MG63 (cell line): ENCODE results near the gene PRKCH. TPM values are rescaled to one million over a fixed set of nuclear protein-coding genes. Genes with fewer than 3 reads are reported as not detected.

Source experiments
- DNase-seq: peaks from one replicate; pipeline ENCODE4 v3.0.0-alpha.2; 2020
- H3K27me3 ChIP-seq: fragments of 250-450 bp; sonication (Bioruptor Pico); 2 replicates; pipeline ENCODE4 v1.5.1; 2020; ENCODE audit warnings: mild to moderate bottlenecking, moderate library complexity
- H3K36me3 ChIP-seq: fragments of 250-450 bp; sonication (Bioruptor Pico); 2 replicates; pipeline ENCODE4 v1.5.1; 2020; ENCODE audit warnings: mild to moderate bottlenecking, moderate library complexity
- H3K4me3 ChIP-seq: fragments of 250-450 bp; sonication (Bioruptor Pico); 2 replicates; pipeline ENCODE4 v1.5.1; 2020; ENCODE audit warnings: mild to moderate bottlenecking, moderate library complexity
- H3K9me3 ChIP-seq: fragments of 250-450 bp; sonication (Bioruptor Pico); 2 replicates; pipeline ENCODE4 v1.5.1; 2020; ENCODE audit warnings: mild to moderate bottlenecking, moderate library complexity
- total RNA-seq: library from RNA; depleted of rRNA; stranded (reverse); fragments of >200 nt; shearing (Covaris generic); gene quantifications from 2 replicates; pipeline ENCODE4 v1.2.3, GENCODE V29; 2014; ENCODE audit warnings: low replicate concordance; rRNA removed

Gene PRKCH
- total RNA-seq: 5.3 and 6.0 TPM in 2 replicates

DNA sequence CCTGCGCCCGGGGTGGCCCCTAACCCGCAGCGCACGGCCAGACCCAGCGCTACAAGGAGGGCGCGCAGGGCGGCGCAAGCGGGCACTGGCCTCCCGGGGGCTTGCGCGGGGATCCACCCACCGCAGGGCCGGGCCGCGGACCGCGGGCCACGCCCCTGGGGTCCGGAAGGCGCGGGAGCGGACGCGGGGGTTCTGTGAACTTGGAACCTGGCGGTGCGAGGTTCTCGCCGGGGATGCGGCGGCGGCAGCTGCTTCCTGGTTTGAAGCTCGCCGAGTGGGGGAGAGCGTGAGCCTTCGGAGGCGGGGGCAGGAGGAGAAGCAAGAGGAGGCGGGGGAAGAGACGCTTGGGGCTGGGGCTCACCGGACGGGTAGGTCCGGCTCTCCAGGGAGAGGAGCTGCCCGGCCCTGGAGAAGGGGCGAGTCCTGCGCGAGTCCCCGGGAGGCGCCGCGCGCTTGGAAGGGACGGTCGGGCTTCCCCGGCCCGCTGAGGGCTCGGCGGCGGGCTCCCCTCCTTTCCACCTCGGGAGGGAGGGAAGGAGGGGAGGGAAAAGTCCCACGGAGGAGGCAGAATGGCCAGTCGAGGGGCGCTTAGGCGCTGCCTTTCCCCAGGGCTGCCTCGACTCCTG is at the start of gene PRKCH:
Gene PRKCH (plus strand): TSS at position 195 of the 626 bp plus-strand sequence. CDS start 523 bp downstream, outside the sequence.
- Histone ChIP-seq H3K27me3 (no peaks in the 10 kb centered on the region), H3K9me3 (peaks cover 2% of the 10 kb centered on the region), H3K4me3 (peak within 1 kb of the TSS; percentile 60), H3K36me3 (no peaks in the 10 kb centered on the region)
- peak; percentile 71 for DNase-seq

DNA sequence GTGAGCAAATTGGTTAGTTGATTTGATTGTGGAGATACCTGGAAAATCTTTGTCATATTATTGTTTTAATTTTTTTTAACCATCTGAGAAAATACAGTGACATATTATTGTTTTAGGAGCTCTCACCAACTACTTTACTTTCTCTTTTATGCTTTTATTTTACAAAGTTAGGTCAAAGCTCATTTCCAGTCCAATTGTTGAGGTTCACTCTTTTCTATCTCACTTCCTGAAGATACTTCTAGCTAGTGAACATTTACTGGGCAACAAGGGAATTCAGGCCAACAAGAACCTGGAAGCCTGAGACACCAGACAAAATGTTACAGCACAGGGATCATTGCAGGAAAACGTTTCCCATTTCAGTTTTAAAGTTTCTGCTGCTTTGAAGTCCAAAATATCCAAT is 44.1 kb upstream of the PRKCH start:
- no peaks in the 10 kb centered on the region for H3K27me3 ChIP-seq

DNA sequence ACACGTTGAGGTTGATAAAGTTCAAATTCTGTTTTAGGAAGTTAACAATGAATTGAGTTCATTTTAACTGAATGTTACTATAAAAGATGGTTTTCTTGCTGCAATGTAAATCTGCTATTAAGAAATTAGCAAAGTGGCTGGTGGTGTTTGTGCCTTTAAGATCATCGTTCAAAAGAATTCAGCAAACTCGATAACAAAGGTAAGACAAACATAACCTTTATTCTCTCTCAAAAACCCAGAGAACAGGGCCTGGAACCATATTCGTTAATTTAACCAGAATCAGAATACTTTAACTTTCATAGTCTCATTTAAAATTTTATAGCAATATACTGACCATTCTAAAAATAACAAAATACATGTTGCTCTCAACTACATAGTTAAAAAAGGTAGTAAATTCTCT is 43.6 kb upstream of the PRKCH start:
- DNase-seq: no peak
- H3K9me3 ChIP-seq: no peaks in the 10 kb centered on the region
- no peaks in the 10 kb centered on the region for H3K27me3 ChIP-seq
- no peak overlapping the region for H3K4me3 ChIP-seq
- H3K36me3 ChIP-seq: no peaks in the 10 kb centered on the region

More for the DNA sequence above, 44.1 kb upstream of the PRKCH start:
- H3K4me3 ChIP-seq: no peak overlapping the region
- no peaks in the 10 kb centered on the region for H3K9me3 ChIP-seq
- DNase-seq: no peak
- no peaks in the 10 kb centered on the region for H3K36me3 ChIP-seq

DNA sequence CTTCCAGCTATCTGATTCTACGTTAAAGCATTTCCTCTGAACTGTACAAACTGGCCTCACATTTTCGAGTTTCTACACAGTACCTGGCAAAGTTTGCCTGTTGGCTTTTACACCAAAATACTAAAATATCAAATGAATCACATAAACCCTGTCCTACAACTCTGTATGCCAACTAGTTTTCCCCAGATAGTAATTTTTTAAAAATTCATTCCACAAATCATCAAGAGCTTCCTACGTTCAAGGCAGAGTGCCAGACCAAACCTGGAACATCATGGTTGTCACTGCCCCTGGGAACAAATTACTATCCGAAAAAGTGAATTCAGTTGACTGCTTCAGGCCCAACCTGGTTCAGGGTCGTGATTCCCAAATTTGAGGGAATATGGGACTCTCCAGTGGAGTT is 42.3 kb upstream of the PRKCH start:
- no peak overlapping the region for H3K4me3 ChIP-seq
- no peaks in the 10 kb centered on the region for H3K36me3 ChIP-seq
- H3K9me3 ChIP-seq: no peaks in the 10 kb centered on the region
- DNase-seq: no peak
- no peaks in the 10 kb centered on the region for H3K27me3 ChIP-seq

DNA sequence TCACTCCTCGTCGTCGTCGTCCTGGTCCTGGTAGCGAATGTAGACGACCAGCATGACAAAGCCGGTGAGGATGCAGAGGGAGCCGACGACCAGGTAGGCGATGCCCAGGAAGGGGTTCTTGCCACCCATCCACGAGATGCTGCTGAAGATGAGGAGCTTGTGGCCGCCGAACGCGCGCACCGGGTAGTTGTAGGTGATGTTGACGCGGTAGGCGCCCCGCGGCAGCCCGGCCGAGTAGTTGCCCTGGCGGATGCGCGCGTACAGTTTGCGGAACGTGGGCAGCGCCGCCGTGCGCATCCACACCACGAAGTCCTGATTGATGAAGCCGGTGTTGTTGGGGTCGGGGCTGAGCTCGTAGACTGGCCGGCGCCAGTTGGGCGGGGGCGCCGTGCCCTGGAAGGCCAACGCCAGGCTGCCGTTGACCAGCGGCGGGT is 41.3 kb upstream of the PRKCH start:
- Histone ChIP-seq H3K36me3 (no peaks in the 10 kb centered on the region), H3K4me3 (no peak overlapping the region), H3K9me3 (no peaks in the 10 kb centered on the region), H3K27me3 (no peaks in the 10 kb centered on the region)
- DNase-seq: no peak

DNA sequence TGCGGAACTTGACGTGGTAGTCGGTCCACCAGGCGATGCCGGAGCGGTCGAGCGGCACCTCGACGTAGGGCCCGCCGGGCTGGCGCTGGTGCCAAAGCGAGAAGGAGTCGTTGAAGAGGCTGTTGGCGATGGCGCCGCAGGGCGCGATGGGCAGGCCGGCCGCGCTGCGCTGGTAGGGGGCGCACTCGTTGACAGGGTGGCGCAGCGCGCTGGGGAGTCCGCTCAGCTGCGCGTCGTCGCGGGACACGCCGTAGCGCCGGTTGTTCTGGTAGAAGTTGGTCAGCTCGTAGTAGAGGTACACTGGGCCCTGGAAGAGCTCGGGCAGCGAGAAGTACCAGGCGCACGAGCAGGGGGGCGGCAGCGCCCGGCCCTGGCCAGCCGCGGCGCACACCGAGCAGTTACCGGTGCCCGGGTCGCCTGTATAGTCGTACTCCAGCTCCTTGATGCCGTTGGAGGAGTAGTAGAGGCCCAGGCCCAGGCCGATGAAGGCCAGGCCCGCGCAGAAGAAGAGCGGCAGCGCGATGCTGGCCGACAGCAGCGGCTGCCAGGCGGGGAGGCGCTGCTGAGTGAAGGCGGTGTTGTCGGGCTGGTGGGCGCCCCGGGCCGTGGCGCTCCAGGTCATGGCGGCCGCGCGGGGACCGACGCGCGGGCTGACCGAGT is 40.7 kb upstream of the PRKCH start:
- Histone ChIP-seq H3K27me3 (no peaks in the 10 kb centered on the region), H3K4me3 (no peak overlapping the region)
- no peak for DNase-seq

DNA sequence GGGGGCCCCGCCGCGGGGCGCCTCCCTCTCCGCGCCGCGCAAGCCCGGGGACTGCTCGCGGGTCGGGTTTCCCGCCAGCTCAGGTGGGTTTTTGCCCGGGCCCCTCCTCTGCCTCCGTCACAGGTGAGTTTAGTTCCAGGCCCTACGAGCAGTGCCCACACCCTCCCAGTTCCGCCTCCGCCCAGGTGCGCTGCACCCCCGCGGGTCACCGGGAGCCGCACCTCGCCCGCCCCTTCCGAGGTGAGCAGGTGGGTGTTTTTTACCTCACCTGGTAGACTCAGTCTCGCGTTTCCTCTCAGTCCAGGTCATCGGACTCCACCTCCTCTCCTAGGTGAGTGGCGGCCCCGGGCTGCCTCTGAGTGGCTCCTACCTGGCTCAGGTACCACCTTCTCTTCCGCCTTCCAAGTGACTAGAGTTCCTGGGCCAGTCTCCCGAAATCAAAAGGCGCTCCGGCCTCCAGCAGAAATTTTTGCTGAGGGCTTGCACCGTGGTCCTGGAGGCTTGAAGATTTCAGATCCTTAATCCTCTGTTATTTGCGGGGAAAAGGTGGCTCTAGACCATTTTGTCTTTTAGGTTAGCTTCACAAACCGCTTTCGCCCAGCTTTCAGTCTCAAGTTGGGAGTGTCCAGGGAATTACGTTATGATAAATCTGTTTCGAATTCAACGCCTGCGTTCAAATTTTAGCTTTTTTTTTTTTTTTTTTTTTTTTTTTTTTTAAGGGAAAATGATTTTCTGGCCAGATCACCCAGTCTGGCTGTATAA is 40.0 kb upstream of the PRKCH start, which contains the start of gene TMEM30B:
Gene TMEM30B (minus strand): TSS at position 153 of the 762 bp plus-strand sequence. CDS start 191 bp downstream, outside the sequence.
- no peaks in the 10 kb centered on the region for H3K9me3 ChIP-seq
- H3K36me3 ChIP-seq: no peaks in the 10 kb centered on the region
- no peak for DNase-seq

More for the DNA sequence above, 40.7 kb upstream of the PRKCH start:
- H3K9me3 ChIP-seq: no peaks in the 10 kb centered on the region
- no peaks in the 10 kb centered on the region for H3K36me3 ChIP-seq

DNA sequence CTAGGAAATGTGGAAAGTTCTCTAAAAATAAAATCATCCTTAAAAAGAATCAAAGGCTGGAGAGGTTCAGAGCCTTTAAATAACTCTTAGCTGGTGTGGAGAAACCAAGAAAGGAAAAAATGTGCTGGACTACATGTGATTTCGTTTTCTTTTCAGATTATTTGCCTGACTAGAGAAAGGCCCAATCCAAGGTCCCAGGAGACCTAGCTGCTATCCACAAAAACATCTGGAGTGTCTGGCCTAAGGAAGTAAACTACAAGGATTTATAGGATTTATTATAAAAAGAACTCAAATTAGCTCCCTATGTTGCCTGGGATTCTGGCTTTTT is 39.5 kb upstream of the PRKCH start:
- no peak overlapping the region for H3K4me3 ChIP-seq
- no peaks in the 10 kb centered on the region for H3K9me3 ChIP-seq
- H3K27me3 ChIP-seq: no peaks in the 10 kb centered on the region
- no peak for DNase-seq
- H3K36me3 ChIP-seq: no peaks in the 10 kb centered on the region

More for the DNA sequence above, 40.0 kb upstream of the PRKCH start, which contains the start of gene TMEM30B:
- H3K4me3 ChIP-seq: no peak within 1 kb of the TSS
- no peaks in the 10 kb centered on the region for H3K27me3 ChIP-seq

DNA sequence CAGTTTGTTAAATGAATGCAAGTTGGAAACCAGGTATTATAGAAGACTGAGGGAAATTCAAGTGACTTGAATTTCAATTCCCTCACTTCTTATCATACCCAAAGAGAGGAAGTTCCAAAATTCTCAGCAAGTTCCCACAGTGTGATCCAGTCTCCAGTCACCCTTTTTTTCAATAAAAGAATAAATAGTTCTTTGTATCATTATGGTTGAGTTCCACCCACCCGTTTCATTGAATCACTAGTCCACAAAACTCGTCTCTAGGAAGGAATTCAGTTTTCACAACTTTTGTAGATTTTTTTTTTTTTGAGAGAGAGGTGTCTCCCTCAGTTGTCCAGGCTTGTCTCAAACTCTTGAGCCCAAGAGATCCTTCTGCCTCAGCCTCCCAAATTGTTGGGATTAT is 38.6 kb upstream of the PRKCH start:
- H3K27me3 ChIP-seq: no peaks in the 10 kb centered on the region
- no peaks in the 10 kb centered on the region for H3K9me3 ChIP-seq
- no peak for DNase-seq
- no peak overlapping the region for H3K4me3 ChIP-seq
- H3K36me3 ChIP-seq: no peaks in the 10 kb centered on the region

DNA sequence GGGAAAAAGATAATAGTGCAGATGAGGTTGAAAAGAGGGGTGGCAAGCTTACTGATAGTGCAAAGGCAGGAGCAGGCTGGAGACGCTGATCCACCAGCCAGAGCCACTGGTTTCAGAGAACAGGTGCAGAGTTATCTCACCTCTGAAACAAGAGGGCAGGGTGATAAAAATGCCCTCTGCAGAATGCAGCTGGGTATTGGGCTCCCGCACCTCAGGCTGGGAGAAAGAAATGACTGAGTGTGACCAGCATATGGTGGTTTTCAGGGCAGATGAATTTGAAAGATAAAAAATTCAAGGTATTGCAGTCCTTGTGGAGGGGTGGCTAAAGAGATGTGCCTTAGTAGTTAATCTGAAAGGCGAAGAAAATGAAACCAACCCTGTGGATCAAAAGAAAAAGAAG is 37.4 kb upstream of the PRKCH start:
- no peaks in the 10 kb centered on the region for H3K36me3 ChIP-seq
- H3K4me3 ChIP-seq: no peak overlapping the region
- no peak for DNase-seq
- no peaks in the 10 kb centered on the region for H3K9me3 ChIP-seq
- no peaks in the 10 kb centered on the region for H3K27me3 ChIP-seq

DNA sequence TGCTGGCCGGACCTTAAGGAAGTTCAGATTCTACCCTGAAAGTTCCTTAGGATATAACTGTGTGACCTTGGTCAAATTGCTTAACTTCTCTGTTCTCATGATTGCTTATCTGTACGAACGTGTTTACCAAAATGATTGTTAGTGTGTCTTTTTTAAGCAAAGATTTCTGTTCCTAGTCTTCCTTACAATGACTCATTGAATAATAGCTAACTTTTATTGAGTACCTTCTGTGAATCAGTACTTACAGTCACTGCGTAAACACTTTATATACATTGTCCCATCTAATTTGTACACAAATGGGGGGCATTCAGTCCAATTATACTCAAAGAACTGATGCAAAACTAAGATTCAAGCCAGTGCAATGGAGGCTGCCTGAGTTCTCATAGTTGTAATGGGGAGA is 36.0 kb upstream of the PRKCH start:
- DNase-seq: no peak
- Histone ChIP-seq H3K27me3 (no peaks in the 10 kb centered on the region), H3K36me3 (no peaks in the 10 kb centered on the region), H3K9me3 (no peaks in the 10 kb centered on the region), H3K4me3 (no peak overlapping the region)

DNA sequence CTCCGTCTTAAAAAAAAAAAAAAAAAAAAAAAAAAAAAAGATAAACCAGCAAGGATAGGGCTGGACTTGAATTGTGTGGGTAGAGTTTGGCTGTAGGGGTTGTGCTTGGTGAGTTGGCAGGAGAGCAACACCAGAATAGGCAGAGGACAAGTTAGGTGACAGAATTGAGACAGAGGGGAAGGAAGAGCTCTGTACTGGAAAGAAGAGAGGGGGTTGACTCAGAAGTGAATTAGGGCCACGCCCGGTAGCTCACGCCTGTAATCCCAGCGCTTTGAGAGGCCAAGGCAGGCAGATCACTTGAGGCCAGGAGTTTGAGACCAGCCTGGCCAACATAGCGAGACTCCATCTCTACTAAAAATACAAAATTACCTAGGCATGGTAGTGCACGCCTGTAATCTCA is 34.2 kb upstream of the PRKCH start:
- H3K4me3 ChIP-seq: no peak overlapping the region
- H3K27me3 ChIP-seq: no peaks in the 10 kb centered on the region
- DNase-seq: no peak
- no peaks in the 10 kb centered on the region for H3K9me3 ChIP-seq
- no peaks in the 10 kb centered on the region for H3K36me3 ChIP-seq

DNA sequence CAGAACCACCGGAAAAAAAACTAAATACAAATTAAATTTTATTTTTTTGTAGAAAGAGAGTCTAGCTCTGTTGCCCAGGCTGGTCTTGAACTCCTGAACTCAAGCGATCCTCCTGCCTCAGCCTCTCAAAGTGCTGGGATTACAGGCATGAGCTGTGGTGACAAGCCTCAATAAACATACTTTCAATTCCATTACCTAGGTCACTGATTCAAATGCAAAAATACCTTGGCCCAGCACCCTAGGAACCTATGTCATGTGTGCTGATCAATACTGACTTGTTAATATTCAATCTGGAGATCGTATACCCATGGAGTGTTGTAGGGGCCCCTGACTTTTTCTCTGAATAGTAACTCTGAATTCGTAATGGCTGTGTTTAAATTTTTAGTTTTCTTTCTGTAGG is 33.2 kb upstream of the PRKCH start:
- Histone ChIP-seq H3K27me3 (no peaks in the 10 kb centered on the region), H3K9me3 (no peaks in the 10 kb centered on the region), H3K4me3 (no peak overlapping the region), H3K36me3 (no peaks in the 10 kb centered on the region)
- no peak for DNase-seq

DNA sequence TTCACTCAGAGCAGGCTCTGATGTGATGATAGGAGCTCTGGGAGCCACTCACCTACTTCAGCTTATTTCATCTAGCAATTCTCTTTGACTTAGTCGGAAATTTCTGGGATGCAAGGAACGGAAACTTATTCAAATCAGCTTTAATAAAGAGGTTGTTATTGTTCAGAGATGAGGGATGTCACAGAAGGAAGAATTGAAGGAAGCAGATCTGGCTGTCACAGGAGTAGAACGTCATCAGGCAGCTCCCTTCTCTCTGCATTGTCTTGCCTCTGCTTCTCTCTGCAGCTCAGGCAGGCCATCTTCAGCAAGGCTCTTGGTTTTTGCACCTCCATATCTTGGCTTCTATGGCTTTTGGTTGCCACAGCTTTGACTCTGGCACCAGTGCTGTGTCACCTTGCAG is 32.7 kb upstream of the PRKCH start:
- H3K27me3 ChIP-seq: no peaks in the 10 kb centered on the region
- no peak for DNase-seq
- H3K9me3 ChIP-seq: no peaks in the 10 kb centered on the region
- H3K36me3 ChIP-seq: no peaks in the 10 kb centered on the region
- no peak overlapping the region for H3K4me3 ChIP-seq

DNA sequence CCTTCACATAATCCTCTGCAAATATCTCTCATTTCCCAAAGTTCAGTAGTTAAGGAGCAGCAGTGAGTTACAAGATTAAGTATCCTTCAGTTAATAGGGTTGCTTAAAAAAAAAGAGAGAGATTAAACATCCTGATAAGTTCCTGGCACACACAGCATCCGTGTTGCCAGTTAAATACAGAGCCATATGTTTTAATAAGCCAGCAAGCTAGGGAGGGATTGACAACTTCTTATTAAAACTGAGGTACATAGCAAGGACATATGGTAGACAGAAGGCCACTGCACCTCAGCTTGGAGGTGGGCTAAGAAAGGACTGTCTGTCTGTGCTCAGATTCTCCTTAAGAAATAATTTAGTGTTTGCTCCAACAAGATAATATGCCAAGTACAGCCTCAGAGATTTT is 30.7 kb upstream of the PRKCH start:
- H3K27me3 ChIP-seq: no peaks in the 10 kb centered on the region
- no peak for DNase-seq
- no peaks in the 10 kb centered on the region for H3K36me3 ChIP-seq

DNA sequence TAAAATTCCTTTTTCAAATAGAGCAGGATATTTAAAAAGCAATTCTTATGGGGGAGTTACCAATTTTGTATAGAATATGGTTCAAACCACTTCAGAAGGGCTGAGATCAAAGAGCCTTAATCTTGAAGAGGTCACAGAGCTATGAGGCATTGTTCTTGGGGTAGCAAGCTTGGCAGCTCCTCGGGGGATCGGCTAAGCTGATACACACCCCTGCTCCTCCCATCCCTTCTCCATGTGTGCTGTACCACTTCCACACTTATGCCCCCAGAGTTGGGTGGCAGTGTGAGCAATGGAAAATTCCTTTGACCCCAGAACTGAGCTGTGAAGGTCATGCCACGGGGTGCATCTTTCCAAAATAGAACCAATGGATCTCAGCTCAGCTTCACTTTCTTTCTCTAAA is 25.2 kb upstream of the PRKCH start:
- Histone ChIP-seq H3K9me3 (no peaks in the 10 kb centered on the region), H3K36me3 (no peaks in the 10 kb centered on the region), H3K27me3 (no peaks in the 10 kb centered on the region), H3K4me3 (no peak overlapping the region)
- DNase-seq: no peak

More for the DNA sequence above, 30.7 kb upstream of the PRKCH start:
- H3K9me3 ChIP-seq: no peaks in the 10 kb centered on the region
- no peak overlapping the region for H3K4me3 ChIP-seq

DNA sequence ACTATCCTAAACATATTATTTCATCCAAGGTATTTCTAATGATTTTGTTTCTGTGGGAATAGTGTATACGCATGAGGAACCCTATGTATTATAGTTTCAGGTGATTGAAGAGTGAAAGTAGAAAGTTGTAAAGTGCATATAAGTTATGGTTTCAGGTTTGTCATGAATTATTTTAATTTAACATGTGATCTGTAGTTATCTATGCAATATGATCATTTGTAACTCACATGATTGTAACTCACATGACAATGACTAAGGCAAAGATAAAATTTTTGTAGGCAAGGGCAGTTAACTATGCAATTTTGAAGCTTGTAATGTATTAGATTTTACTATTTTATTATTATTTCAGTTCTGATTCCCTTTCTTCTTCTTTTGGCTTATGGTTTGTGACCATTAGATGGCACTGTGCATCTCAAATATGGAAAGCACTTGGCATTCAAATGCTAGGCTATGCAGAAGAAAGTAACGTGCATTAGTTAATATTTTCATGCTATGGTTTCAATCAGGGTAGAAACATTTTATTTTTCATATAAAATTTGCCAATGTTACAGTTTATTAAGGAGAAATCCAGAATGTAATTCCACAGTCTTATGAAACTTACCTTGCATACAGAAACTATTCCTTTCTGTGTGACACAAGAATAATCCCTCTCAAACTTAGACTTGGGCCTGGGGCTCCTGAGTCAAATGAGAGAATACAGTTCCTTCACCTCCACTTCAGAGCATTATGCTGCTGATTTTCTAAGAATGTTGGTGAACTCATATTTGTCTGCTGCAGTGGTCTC is 24.5 kb upstream of the PRKCH start:
- Histone ChIP-seq H3K4me3 (no peak overlapping the region), H3K27me3 (no peaks in the 10 kb centered on the region), H3K36me3 (no peaks in the 10 kb centered on the region), H3K9me3 (no peaks in the 10 kb centered on the region)
- DNase-seq: no peak
